HepG2 (cell line): ENCODE results near the gene PCDHA13. TPM values are rescaled to one million over a fixed set of nuclear protein-coding genes. Genes with fewer than 3 reads are reported as not detected.

Source experiments
- ATAC-seq: fragments of 200-7000 bp; cut with Tn5 transposase; 3 replicates; pipeline ENCODE4 v1.9.1; 2020; ENCODE audit warnings: mild to moderate bottlenecking, moderate library complexity
- BruUV-seq: library from RNA; stranded (reverse); fragments of 400-500 nt; replicated peaks from 2 replicates; lab custom pipeline; 2021; lab: Mats Ljungman, UMichigan
- CTCF ChIA-PET: fragments of 300-600 bp; formaldehyde crosslinking; extraction: SDS; loops from one replicate; lab custom pipeline; 2021; ENCODE audit warnings: low total read pairs, inconsistent platforms, low intra/inter-chr PET ratio; lab: Yijun Ruan, JAX
- POLR2A ChIA-PET: fragments of 350-600 bp; sonication (Branson Sonifier 250); formaldehyde crosslinking; loops from one replicate; lab custom pipeline; 2020; ENCODE audit warnings: antibody characterized with exemption, inconsistent platforms; lab: Yijun Ruan, JAX
- DNase-seq: peaks from one replicate; pipeline ENCODE4 v3.0.0-alpha.2; 2015; ENCODE audit warnings: low spot score
- FAIRE-seq: peaks from 3 replicates; lab custom pipeline; 2011; peaks lifted over from hg19 to GRCh38; lab: Jason Lieb, UNC
- H2AFZ ChIP-seq: one replicate; pipeline ENCODE4 v1.6.1; 2011; ENCODE audit warnings: low read length, inconsistent platforms
- H3K27ac ChIP-seq: fragments of 300-600 bp; 3 replicates; pipeline ENCODE4 v1.8.0; 2011; ENCODE audit warnings: mixed run types, mild to moderate bottlenecking, mixed read lengths, low read length, inconsistent platforms; ENCODE audit not compliant: insufficient read depth; ENCODE audit errors: extremely low read length
- H3K27me3 ChIP-seq, 2 experiments: fragments of 200-600 bp in 1 of 2; 2 replicates in 1 of 2; 3 replicates in 1 of 2; pipeline versions ENCODE4 v1.6.0 to v1.8.0; 2011; ENCODE audit warnings: low read length in 2 of 2, mild to moderate bottlenecking in 2 of 2, moderate library complexity in 2 of 2, inconsistent platforms in 1 of 2; ENCODE audit not compliant: insufficient read depth in 2 of 2, control insufficient read depth in 1 of 2
- H3K36me3 ChIP-seq, 2 experiments: fragments of 200-600 bp in 1 of 2; replicated peaks in 1 of 2; 2 replicates in 1 of 2; 3 replicates in 1 of 2; pipeline versions ENCODE4 v1.5.1 to v1.8.0; 2011; ENCODE audit warnings: low read length in 2 of 2, inconsistent platforms in 1 of 2; ENCODE audit not compliant: insufficient read depth in 2 of 2, control insufficient read depth in 1 of 2
- H3K4me1 ChIP-seq: 2 replicates; pipeline ENCODE4 v1.5.1; 2012; ENCODE audit warnings: low read length, inconsistent platforms; ENCODE audit not compliant: insufficient read depth
- H3K4me2 ChIP-seq: 2 replicates; pipeline ENCODE4 v1.6.0; 2011; ENCODE audit warnings: low read depth, low read length, inconsistent platforms
- H3K4me3 ChIP-seq, 3 experiments: fragments of 200-600 bp in 1 of 3; sonication (generic), shearing (Covaris generic) in 1 of 3; replicated peaks in 1 of 3; 2 replicates each; pipeline ENCODE4 v1.5.1; 2011 to 2016; ENCODE audit warnings: low read length in 3 of 3, inconsistent platforms in 2 of 3, low read depth in 2 of 3, mild to moderate bottlenecking in 2 of 3, control low read depth in 1 of 3, mixed read lengths in 1 of 3; ENCODE audit not compliant: insufficient read depth in 1 of 3
- H3K79me2 ChIP-seq: one replicate; pipeline ENCODE4 v1.6.1; 2011; ENCODE audit warnings: low read length, inconsistent platforms; ENCODE audit not compliant: insufficient read depth
- H3K9ac ChIP-seq: 2 replicates; pipeline ENCODE4 v1.6.0; 2011; ENCODE audit warnings: mild to moderate bottlenecking, low read depth, low read length, inconsistent platforms; ENCODE audit not compliant: insufficient read depth
- H3K9me3 ChIP-seq: 2 replicates; pipeline ENCODE4 v1.5.1; 2012; ENCODE audit warnings: mild to moderate bottlenecking, low read length
- H4K20me1 ChIP-seq: 2 replicates; pipeline ENCODE4 v1.6.0; 2011; ENCODE audit warnings: inconsistent platforms, mild to moderate bottlenecking, low read length, moderate library complexity; ENCODE audit not compliant: insufficient read depth
- EED ChIP-seq: sonication (generic); formaldehyde crosslinking; IDR thresholded peaks from 2 replicates; pipeline ENCODE4 v1.5.0; 2020; ENCODE audit warnings: mild to moderate bottlenecking, missing genetic modification reagents
- KDM3A ChIP-seq: IDR thresholded peaks from 2 replicates; pipeline ENCODE4 v1.6.1; 2018; ENCODE audit warnings: low read depth, missing compliant biosample characterization
- KLF6 ChIP-seq: IDR thresholded peaks from 2 replicates; pipeline ENCODE4 v1.8.0; 2016; ENCODE audit warnings: missing biosample characterization, missing genetic modification reagents
- SIN3A ChIP-seq: IDR thresholded peaks from 2 replicates; pipeline ENCODE4 v1.6.1; 2011; ENCODE audit warnings: low read depth, mild to moderate bottlenecking, control low read depth, low read length, borderline replicate concordance
- TFDP2 ChIP-seq: sonication (generic); formaldehyde crosslinking; IDR thresholded peaks from 2 replicates; pipeline ENCODE4 v1.4.0; 2020; ENCODE audit warnings: missing genetic modification reagents
- ZBTB7B ChIP-seq: sonication (generic); formaldehyde crosslinking; IDR thresholded peaks from 2 replicates; pipeline ENCODE4 v1.4.0; 2020; ENCODE audit warnings: missing genetic modification reagents
- ZNF136 ChIP-seq: sonication (generic); formaldehyde crosslinking; IDR thresholded peaks from 2 replicates; pipeline ENCODE4 v1.8.1; 2022; ENCODE audit warnings: low read depth, mild to moderate bottlenecking, moderate library complexity, missing genetic modification reagents
- ZNF318 ChIP-seq: sonication (generic); formaldehyde crosslinking; IDR thresholded peaks from 2 replicates; pipeline ENCODE4 v1.4.0; 2020; ENCODE audit warnings: mild to moderate bottlenecking, missing genetic modification reagents
- ZNF430 ChIP-seq: sonication (generic); formaldehyde crosslinking; IDR thresholded peaks from 2 replicates; pipeline ENCODE4 v1.9.0; 2021; ENCODE audit warnings: mild to moderate bottlenecking, missing genetic modification reagents
- ZNF546 ChIP-seq: sonication (generic); formaldehyde crosslinking; conservative IDR thresholded peaks from 2 replicates; pipeline ENCODE4 v1.8.1; 2023; ENCODE audit warnings: mild to moderate bottlenecking, missing genetic modification reagents
- WGBS: methylation state at CpG from one replicate; pipeline ENCODE4 v1.1.6; 2017; ENCODE audit warnings: low lambda C conversion rate; 5-methylcytosine and 5-hydroxymethylcytosine counted together
- in situ Hi-C: cut with HindIII; loops from 2 replicates; pipeline ENCODE4 v1.10.0; 2017; ENCODE audit warnings: low pct_unique_long_range_greater_than_20kb; ENCODE audit not compliant: extremely low pct_ligation_motif_present
- intact Hi-C: fragments of 100-400 bp; cut with micrococcal nuclease; formaldehyde crosslinking; loops from one replicate; pipeline ENCODE4 v1.10.0; 2022; ENCODE audit not compliant: unreplicated experiment
- polyA plus RNA-seq, 8 experiments: library from polyadenylated mRNA; depleted of rRNA in 3 of 8; stranded (reverse) in 7 of 8; unstranded in 1 of 8; fragments of >200 nt; fragmentation: Illumina TruSeq in 4 of 8; extraction: Trizol in 4 of 8; gene quantifications; 2 replicates each; pipeline versions ENCODE4 v1.2.1 to v1.2.3, GENCODE V29; 2011 to 2016; ENCODE audit warnings: low read depth in 4 of 8, missing spikeins in 1 of 8, mixed read lengths in 1 of 8; ENCODE audit not compliant: insufficient read depth in 1 of 8
- total RNA-seq, 5 experiments: library from RNA; depleted of rRNA; stranded (reverse); fragments of >200 nt; fragmentation: Illumina TruSeq; extraction: Trizol; gene quantifications; 2 replicates each; pipeline ENCODE4 v1.2.3, GENCODE V29; 2016; ENCODE audit warnings: low read depth in 1 of 5
- TF ChIP-seq, protein P1 (sequence below): sonication (generic); formaldehyde crosslinking; IDR thresholded peaks from 2 replicates; pipeline ENCODE4 v1.8.0; 2022; ENCODE audit warnings: mild to moderate bottlenecking, missing genetic modification reagents, borderline replicate concordance

Gene PCDHA13
- total and polyA plus RNA-seq, 2 of the 13 experiments (the other 11 are each of a cell fraction or from before 2014, with no cell fraction given) = 0.03 to 0.04 TPM

DNA sequence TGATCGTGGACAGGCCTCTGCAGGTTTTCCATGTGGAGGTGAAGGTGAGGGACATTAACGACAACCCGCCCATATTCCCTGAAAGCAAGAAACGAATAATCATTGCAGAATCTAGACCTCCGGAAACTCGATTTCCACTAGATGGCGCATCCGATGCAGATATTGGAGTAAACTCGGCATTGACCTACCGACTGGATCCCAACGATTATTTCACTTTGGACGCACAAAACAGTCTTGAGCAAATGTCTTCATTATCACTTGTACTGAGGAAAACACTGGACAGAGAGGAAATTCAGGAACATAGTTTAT lies 621 bp downstream of the PCDHA13 start (continued):
- no peak for TF ChIP-seq TFDP2 (CRISPR knock-in tag)

DNA sequence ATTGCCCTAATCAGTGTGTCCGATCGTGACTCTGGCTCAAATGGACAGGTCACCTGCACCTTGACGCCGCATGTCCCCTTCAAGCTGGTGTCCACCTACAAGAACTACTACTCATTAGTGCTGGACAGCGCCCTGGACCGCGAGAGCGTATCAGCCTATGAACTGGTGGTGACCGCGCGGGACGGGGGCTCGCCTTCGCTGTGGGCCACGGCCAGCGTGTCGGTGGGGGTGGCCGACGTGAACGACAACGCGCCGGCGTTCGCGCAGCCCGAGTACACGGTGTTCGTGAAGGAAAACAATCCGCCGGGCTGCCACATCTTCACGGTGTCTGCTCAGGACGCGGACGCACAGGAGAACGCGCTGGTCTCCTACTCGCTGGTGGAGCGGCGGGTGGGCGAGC lies 1.4 kb downstream of the PCDHA13 start:
- DNase-seq (no peak), FAIRE-seq (no peak), ATAC-seq (no peak)
- Histone ChIP-seq H3K27ac (no peak overlapping the region), H3K4me3 (no peak overlapping the region), H3K27me3 (no peaks in the 10 kb centered on the region), H4K20me1 (no peaks in the 10 kb centered on the region), H2AFZ (no peak overlapping the region), H3K4me1 (no peaks in the 10 kb centered on the region), H3K9ac (no peak overlapping the region), H3K79me2 (no peaks in the 10 kb centered on the region), H3K36me3 (no peaks in the 10 kb centered on the region), H3K9me3 (no peaks in the 10 kb centered on the region), H3K4me2 (no peak overlapping the region)
- in situ Hi-C loops (no loop called here), intact Hi-C loops (no loop called here)
- WGBS = 91% methylated on average over 41 of the region's 41 CpGs
- ChIA-PET CTCF (interaction anchor here (1.5 kb wide), 1 partner anchor 158 kb away, joined by 6 read pairs; no protein-coding TSS in a partner anchor), POLR2A (no interaction called here)
- no TSS peak for BruUV-seq
- no peak for TF ChIP-seq ZNF318 (CRISPR knock-in tag)
- TF ChIP-seq EED (CRISPR knock-in tag) = no peak
- no peak for TF ChIP-seq ZNF136 (CRISPR knock-in tag)
- TF ChIP-seq ZNF430 (CRISPR knock-in tag) = no peak
- TF ChIP-seq KLF6 (CRISPR knock-in tag) = no peak
- TF ChIP-seq ZNF546 = no peak
- TF ChIP-seq, protein P1, sequence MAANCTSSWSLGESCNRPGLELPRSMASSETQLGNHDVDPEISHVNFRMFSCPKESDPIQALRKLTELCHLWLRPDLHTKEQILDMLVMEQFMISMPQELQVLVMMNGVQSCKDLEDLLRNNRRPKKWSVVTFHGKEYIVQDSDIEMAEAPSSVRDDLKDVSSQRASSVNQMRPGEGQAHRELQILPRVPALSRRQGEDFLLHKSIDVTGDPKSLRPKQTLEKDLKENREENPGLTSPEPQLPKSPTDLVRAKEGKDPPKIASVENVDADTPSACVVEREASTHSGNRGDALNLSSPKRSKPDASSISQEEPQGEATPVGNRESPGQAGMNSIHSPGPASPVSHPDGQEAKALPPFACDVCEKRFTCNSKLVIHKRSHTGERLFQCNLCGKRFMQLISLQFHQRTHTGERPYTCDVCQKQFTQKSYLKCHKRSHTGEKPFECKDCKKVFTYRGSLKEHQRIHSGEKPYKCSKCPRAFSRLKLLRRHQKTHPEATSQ (CRISPR knock-in tag) = no peak
- TF ChIP-seq ZBTB7B (CRISPR knock-in tag) = no peak
- TF ChIP-seq SIN3A = no peak
- no peak for TF ChIP-seq KDM3A (CRISPR knock-in tag)
